GM03348 (cell line): ENCODE data around the gene UGT2B17.
"Not testable (repeated sequence)": the region's sequence is repeated elsewhere in the genome, so short reads cannot be mapped to it uniquely, and the experiment has no call there.

ENCODE experiments used
- DNase-seq: peaks from one replicate; pipeline ENCODE4 v3.0.0; 2012; ENCODE audit warnings: low spot score

UGT2B17 gene

DNA sequence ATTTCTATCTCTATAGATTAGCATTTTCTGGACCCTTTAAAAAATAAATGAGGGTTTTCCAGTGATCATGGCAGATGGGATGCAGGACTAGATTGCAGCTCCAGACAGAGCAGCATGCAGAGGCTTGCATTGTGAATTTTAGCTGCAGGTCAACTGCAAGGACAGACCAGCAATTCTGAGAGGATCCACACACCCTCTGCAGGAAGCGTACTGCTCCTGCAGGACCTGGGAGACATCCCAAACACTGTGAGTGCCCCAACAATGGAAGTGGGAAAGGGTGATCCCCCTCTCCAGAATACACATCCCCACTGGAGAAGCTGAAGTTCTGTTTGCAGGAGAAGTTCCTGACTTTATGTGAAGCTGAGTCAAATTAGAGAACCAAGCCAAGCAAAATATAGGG lies 7.1 kb downstream of the UGT2B17 start:
- DNase-seq, result not testable (repeated sequence)

DNA sequence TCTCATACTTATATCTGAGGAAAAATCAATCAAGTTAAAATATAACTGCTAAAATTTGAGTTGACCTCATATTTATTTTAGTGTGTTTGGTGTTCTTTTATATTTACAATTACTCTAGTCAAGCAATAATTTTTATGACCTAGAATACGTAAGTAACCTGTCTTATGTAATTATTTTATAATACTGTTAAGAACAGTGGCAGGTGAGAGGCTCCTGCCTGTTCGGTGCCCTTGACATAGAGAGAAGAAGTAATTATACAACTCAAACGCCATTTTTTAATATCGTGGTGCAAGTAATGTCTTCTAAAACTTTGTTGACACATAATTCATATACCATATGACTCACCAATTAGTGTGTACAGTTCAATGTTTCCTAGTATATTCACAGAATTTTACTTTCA lies 7.6 kb downstream of the UGT2B17 start:
- not testable (repeated sequence) for DNase-seq

DNA sequence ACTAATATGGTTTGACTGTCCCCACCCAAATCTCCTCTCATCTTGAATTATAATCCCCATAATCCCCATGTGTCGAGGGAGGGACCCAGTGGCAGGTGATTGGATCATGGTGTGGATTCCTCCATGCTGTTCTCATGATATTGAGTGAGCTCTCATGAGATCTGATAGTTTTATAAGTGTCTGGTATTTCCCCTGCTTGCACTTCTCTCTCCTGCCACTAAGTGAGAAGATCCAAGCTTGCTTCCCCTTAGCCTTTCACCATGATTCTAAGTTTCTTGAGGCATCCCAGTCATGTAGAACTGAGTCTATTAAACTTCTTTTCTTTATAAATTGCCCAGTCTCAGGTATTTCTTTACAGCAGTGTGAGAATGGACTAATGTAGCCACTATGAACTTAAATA lies 9.8 kb downstream of the UGT2B17 start:
- DNase-seq, result not testable (repeated sequence)

DNA sequence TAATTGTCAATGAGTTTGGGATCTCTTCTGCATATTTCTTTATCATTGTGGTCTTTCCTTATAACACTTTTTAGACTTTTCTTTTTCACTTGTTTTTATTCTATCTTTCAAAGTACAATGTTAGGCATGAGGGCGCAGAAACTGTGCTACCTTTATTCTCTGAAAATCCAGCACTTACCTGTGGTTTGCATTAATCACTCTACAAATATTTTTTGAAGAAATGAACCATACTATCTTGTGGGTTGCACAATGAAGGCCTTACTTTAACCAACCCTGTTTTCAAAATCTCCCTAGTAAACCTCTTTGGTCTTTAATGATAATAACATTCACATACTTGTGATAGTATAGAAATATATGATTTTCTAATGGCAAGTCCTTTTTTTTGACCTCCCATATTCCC lies 11.0 kb downstream of the UGT2B17 start:
- not testable (repeated sequence) for DNase-seq

DNA sequence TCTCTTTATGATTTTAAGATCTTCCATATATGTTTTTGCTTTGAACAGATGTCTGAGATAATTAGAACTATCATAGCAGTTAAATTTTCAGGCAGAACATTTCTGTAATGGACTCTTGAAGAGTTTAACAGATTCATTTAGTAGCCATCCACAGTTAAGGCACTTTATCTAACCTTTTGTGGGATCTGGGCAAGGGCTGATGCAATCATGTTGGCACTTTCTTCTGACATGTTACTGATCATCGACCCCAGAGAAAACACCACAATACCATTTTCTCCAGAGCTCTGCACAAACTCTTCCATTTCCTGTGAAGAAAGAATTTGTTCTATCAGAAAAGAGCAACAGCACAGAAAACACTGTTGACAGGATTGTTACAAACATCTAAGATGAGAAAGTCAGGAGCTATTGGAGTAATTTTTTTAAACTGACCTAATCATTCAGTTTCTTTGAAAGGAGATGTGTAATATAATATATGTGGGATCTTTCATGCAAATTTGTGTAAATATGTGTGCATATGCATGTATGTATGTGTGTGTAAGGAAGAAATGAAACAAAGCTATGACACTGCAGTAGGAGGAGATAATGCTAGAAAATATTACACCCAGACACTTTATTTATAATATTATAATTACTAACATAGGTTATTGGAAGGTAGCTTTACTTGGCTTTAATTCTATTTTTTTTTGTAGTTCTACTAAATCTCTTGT lies 15.6 kb downstream of the UGT2B17 start:
- DNase-seq, result not testable (repeated sequence)

DNA sequence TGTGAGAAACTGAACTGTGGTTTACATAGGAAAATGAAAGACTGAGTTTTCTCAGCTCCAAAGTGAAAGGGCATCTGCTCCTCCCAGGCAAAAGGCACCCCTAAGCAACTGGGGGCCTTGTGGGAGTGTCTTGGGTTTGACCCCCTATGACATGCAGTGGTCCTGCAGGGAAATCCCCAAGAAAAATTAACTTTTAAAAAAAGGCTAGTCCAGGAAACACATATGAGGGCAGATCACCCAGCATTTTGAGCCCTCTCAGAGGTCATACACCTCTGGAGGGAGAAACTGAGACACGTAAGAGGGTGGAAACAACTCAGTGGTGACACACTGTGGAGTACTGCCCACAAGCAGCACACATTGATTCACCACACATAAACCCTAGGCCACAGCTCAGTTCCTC lies 22.3 kb downstream of the UGT2B17 start:
- not testable (repeated sequence) for DNase-seq

DNA sequence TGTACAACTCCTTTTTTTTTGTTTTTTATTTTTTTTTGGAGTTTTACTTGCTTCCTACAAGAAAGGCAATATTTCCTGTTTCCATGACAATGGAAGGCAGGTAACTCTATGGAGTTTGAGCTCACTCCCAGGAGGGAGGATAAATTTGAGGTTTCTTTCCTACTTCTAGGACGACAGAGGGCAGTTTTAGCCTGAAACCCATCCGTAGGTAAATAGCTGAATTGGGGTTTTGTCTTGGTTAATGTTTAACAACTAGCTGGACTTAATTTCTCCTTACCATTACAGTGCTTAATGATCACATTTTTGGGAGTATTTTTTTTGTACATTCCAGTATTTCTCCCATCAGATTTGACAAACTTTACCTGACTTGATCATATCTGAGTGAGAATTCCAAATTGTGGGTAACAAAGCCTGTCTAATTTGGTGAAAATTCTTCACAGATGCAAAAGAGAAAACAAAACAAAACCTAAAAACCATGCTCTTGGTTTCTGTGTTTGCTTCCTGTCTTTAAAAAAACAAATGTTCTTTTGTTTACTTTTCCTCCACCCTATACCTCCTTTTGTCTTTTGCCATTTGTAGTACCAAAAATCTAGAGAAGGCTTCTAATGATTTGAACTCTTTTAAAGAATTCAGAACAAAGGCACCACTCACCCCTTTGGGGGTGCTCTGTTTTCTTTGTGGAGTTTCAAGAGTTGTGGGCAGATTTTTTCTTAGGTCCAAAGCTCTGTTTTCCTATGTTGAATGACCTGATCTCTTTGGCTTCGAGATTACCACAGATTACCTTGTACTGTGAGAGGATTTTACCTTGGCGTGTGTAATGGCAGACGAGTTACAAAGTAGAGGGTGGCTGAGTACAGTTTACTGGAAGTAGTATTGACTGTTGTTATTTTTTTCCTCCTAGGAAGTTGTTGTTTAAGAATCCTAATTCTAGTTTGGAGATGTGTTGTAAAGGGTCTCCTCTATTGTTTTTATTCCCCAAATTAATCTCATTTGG lies 23.0 kb downstream of the UGT2B17 start:
- DNase-seq, result not testable (repeated sequence)

DNA sequence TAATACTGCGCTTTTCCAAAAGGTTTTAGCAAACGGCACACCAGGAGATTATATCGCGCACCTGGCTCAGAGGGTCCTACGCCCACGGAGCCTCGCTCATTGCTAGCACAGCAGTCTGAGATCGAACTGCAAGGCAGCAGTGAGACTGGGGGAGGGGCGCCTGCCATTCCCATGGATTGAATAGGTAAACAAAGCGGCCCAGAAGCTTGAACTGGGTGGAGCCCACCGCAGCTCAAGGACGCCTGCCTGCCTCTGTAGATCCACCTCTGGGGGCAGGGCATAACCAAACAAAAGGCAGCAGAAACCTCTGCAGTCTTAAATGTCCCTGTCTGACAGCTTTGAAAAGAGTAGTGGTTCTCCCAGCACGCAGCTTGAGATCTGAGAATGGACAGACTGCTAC lies 33.4 kb downstream of the UGT2B17 start:
- not testable (repeated sequence) for DNase-seq

DNA sequence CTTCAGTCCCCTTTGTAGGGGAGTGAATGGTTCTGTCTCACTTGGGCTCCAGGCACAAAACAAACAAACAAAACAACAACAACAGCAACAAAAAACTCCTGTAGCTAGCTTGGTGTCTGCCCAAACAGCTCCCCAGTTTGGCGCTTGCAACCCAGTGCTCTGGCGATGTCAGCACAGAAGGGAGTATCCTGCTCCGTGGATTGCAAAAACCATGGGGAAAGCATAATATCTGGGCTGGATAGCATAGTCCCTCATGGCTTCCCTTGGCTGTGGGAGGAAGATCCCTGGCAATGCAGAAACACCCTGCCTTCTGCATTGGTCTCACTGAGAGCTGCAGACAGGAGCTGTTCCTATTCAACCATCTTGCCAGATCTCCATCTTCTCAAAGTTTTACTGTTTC lies 39.7 kb downstream of the UGT2B17 start:
- DNase-seq, result no peak

DNA sequence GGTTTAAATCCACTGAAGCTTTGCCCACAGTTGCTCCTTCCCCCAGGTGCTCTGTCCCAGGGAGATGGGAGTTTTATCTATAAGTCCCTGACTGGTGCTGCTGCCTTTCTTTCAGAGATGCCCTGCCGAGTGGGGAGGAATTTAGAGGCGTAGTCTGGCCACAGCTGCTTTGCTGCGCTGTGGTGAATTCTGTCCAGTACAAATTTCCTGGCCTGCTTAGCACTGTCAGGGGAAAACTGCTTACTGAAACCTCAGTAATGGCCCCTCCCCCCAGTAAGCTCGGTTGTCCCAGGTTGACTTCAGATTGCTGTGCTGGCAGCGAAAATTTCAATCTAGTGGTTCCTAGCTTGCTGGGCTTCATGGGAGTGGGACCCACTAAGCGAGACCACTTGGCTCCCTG lies 40.1 kb downstream of the UGT2B17 start:
- DNase-seq, result no peak

DNA sequence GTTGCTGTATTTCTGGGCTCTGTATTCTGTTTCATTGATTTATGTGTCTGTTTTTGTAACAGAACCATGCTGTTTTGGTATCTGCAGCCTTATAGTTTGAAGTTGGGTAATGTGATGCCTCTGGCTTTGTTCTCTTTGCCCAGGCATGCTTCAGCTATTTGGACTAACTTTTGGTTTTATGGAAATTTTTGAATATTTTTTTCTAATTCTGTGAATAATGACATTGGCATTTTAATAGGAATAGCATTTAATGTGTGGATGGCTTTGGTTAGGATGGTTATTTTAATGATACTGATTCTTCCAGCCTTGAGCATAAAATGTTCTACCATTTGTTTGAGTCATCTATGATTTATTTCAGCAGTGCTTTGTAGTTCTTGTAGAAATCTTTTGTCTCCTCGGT lies 53.9 kb downstream of the UGT2B17 start:
- DNase-seq, result not testable (repeated sequence)

DNA sequence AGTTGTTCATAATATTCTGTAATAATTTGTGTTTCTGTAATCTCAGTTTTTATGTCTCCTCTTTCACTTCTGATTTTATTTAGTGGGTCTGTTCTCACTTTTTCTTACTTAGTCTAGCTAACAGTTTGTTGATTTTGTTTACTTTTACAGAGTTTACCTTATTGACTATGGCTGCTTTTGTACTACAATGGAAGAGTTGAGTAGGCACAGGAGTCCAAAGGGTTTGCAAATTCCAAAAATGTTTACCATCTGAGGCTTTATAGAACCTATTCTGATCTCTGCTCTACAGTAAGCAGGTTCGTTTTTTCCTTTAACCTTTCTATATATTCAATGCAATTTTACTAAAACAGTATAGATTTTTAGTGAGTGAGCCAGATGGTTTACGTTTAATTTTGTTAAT lies 55.1 kb downstream of the UGT2B17 start:
- no peak for DNase-seq

DNA sequence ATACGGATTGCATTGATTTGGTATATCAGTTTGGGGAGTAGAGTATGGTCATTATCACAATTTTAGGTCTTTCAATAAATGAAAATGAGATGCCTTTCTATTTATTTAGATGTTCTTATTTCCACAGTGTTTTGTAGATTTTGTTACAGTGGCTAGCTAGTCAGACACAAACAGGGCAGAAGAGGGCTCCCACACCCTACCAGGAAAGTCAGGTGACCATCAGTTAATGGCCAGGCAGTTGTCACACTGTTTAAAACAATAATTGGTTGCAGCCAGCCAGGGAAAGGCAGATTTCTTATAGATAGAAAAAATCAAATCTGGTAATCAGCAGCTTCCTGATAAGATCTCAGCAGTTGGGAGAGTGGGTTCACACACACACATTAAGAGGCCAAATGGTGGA lies 57.2 kb downstream of the UGT2B17 start:
- no peak for DNase-seq

DNA sequence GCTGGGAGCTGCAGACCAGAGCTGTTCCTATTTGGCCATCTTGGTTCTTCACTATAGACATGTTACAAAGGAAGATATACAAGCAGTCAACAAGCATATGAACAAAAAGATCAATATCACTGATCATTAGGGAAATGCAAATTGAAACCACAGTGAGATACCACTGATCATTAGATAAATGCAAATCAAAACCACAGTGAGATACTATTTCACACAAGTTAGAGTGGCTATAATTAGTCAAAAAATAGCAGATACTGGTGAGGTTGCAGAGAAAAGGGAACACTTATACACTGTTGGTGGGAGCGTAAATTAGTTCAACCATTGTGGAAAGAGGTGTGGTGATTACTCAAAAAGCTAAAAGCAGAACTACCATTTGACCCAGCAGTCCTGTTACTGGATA lies 70.7 kb downstream of the UGT2B17 start:
- not testable (repeated sequence) for DNase-seq

DNA sequence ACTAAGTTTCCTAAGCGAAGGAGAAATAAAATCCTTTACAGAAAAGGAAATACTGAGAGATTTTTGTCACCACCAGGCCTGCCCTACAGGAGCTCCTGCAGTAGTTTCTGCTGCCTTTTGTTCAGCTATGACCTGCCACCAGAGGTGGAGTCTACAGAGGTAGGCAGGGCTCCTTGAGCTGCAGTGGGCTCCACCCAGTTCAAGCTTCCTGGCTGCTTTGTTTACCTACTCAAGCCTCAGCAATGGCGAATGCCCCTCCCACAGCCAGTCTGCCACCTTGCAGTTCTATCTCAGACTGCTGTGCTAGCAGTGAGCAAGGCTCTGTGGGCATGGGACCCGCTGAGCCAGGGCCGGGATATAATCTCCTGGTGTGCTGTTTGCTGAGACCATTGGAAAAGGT lies 71.3 kb downstream of the UGT2B17 start:
- not testable (repeated sequence) for DNase-seq

DNA sequence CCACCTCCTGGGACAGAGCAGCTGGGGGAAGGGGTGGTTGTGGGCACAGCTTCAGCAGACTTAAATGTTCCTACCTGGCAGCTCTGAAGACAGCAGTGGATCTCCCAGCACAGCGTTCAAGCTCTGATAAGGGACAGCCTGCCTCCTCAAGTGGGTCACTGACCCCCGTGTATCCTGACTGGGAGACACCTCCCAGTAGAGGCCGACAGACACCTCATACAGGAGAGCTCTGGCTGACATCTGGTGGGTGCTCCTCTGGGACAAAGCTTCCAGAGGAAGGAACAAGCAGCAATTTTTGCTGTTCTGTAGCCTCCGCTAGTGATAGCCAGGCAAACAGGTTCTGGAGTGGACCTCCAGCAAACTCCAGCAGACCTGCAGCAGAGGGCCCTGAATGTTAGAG lies 72.7 kb downstream of the UGT2B17 start:
- not testable (repeated sequence) for DNase-seq

DNA sequence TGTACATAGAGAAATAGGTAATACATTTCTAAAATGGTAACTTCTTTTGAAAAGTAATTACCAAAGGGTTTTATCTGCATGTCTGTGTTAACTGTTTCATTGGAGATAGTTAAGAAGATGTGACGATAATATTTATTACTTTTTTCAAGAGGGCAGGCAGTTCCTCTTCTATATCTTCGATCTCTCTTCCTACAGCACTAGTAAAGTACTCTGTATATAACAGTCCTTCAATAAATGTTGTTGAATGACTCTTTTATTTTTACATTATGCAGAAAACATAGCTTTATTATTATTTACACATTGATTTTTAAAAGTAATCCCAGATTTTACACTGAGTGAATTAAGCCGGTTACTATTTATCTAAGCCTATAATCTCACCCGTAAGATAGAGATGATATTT lies 77.1 kb downstream of the UGT2B17 start:
- DNase-seq, result no peak

DNA sequence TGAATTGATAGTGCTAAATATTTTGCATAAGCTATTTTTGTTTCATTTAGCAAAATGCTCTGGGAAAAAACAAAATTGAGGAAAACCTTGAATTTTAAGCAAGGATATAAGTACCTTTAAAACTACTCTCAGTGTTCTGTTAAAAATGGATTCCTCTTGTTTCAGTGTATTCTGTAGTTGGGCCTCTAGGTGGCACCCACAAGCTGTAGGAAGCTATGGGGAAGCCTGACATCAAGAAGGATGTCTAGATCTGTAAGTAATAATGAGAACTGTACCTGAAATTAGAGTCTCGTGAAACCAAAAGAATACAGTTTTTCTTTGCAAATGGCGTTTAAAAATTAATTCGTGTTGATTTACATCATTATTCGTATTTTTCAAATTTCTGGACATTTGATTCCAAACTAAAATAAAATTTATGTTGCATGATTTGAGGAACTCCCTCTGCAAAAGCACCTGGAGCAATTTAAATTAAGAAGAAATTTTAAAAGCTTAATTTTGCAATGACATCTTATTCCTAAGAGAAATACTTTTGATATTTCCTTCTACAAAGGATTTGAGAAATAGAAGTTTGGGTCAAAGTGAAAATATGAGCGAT lies 77.6 kb downstream of the UGT2B17 start:
- DNase-seq, result peak; percentile 52

DNA sequence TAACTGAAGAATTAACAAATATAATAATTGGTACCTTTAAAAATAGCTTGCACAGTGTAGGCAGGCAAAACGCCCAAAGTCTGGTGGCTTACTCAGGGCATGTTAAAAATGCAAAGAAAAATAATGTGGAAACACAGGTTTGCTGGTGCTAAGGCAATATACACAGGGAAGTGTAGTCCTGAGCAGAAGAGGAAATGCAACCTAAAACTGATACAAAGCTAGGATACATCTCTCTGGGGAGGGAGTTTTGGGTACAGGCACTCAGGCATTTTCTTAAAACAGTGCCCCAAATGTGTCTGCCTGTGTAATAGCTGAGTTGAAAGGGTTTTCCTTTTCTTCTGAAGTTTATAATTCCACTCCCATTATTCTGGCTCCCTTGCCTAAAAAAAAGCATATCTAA lies 81.4 kb downstream of the UGT2B17 start:
- DNase-seq, result no peak

DNA sequence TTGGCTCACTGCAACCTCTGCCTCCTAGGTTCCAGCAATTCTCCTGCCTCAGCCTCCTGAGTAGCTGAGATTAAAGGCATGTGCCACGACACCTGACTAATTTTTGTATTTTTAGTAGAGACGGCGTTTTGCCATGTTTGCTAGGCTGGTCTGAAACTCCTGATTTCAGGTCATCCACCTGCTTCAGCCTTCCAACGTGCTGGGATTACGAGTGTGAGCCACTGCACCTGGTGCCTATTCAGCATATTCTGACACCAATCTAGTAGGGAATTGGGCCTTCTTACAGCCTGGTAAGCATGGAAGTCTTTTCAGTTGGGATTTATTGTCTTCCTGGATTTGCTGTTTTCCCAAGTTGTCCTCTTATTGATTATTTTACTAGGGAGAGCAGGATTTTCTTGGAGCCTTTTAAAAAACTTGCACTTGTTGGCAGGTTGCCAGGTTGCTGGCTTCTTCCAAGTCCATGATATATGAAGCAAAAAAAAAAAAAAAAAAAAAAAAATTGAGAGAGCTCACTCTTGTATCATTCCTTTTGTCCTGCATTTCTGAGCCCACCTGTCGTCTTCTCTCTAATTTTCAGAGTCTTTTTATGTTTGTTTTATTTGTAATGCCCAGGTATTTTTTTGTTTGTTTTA lies 85.2 kb downstream of the UGT2B17 start:
- DNase-seq, result no peak

DNA sequence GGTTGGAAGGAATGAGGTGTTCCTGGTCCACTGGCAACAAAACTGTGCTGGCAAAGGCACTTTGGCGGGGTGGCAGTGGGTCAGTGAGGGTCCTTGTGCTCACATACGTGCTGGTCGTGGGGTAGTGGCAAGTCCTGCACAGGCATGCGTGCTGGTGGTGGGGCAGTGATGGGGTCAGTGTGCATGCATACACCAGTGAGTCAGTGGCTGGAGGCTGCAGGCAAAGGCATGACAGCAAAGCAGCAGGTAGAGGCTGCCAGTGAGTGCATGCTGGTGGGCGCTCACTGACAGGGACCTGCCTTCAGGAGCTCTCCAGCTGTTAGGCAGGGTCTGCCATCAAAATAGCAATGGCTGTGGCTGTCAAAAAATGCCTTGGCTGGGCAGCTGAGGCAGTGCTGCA lies 86.8 kb downstream of the UGT2B17 start:
- no peak for DNase-seq
